Brain pericyte (primary cell): Measurements from ENCODE around the gene PXDC1.
"Not testable (repeated sequence)": the region's sequence is repeated elsewhere in the genome, so short reads cannot be mapped to it uniquely, and the experiment has no call there.

Experiments
- DNase-seq: peaks from one replicate; pipeline ENCODE4 v3.0.0-alpha.2; 2012; ENCODE audit warnings: low read depth, low spot score

The PXDC1 gene

GRCh38 chr6:3762852-3763251 is 11.3 kb upstream of the PXDC1 start:
- DNase-seq, result no peak

GRCh38 chr6:3762359-3762758 is 10.8 kb upstream of the PXDC1 start:
- no peak for DNase-seq

- DNase-seq, result no peak
These were observed 10.4 kb upstream of the PXDC1 start for GRCh38 chr6:3761989-3762270.

- DNase-seq, result no peak
These were observed 8.2 kb upstream of the PXDC1 start for GRCh38 chr6:3759646-3760232.

- DNase-seq, result no peak
These were observed 7.3 kb upstream of the PXDC1 start for GRCh38 chr6:3758842-3759144.

- DNase-seq, result not testable (repeated sequence)
These were observed 6.7 kb upstream of the PXDC1 start for GRCh38 chr6:3757998-3758841.

GRCh38 chr6:3757241-3757641 is 5.7 kb upstream of the PXDC1 start:
- DNase-seq, result no peak

GRCh38 chr6:3756546-3756945 is 5.0 kb upstream of the PXDC1 start:
- no peak for DNase-seq

- no peak for DNase-seq
These were observed 4.4 kb upstream of the PXDC1 start for GRCh38 chr6:3755637-3756545.

- no peak for DNase-seq
These were observed 3.3 kb upstream of the PXDC1 start for GRCh38 chr6:3754776-3755175.

GRCh38 chr6:3754032-3754725 is 2.7 kb upstream of the PXDC1 start:
- not testable (repeated sequence) for DNase-seq

GRCh38 chr6:3753228-3753835 is 1.8 kb upstream of the PXDC1 start:
- no peak for DNase-seq

- DNase-seq, result no peak
These were observed 1.2 kb upstream of the PXDC1 start for GRCh38 chr6:3752531-3753227.

GRCh38 chr6:3751730-3752530 is 417 bp upstream of the PXDC1 start:
- DNase-seq, result no peak

GRCh38 chr6:3750317-3751076 is 1.0 kb downstream of the PXDC1 start:
- no peak for DNase-seq

- DNase-seq, result no peak
These were observed 1.6 kb downstream of the PXDC1 start for GRCh38 chr6:3749977-3750316.

- DNase-seq, result no peak
These were observed 2.3 kb downstream of the PXDC1 start for GRCh38 chr6:3749067-3749841.

- no peak for DNase-seq
These were observed 3.1 kb downstream of the PXDC1 start for GRCh38 chr6:3748208-3749066.
